Activated CD4-positive, alpha-beta T cell treated with anti-CD3 and anti-CD28 coated beads for 36 hours (primary cell): ENCODE results near the gene DLX3. TPM values are rescaled to one million over a fixed set of nuclear protein-coding genes. Genes with fewer than 3 reads are reported as not detected.

Experiments used
- ATAC-seq: fragments of 200-7000 bp; cut with Tn5 transposase; one replicate; pipeline ENCODE4 v1.10.0; 2021; ENCODE audit warnings: mild to moderate bottlenecking, moderate library complexity
- CTCF ChIA-PET: fragments of 350-600 bp; sonication (Branson Sonifier 250); formaldehyde crosslinking; loops from one replicate; lab custom pipeline; 2021; ENCODE audit warnings: antibody characterized with exemption; lab: Charles Lee
- POLR2A ChIA-PET: fragments of 350-600 bp; sonication (Branson Sonifier 250); formaldehyde crosslinking; loops from one replicate; lab custom pipeline; 2021; ENCODE audit warnings: antibody characterized with exemption, inconsistent platforms; lab: Charles Lee
- DNase-seq: peaks from one replicate; pipeline ENCODE4 v3.0.0-alpha.2; 2020
- H3K27ac Mint-ChIP-seq: one replicate; pipeline ENCODE4 v1.8.0; 2021; ENCODE audit warnings: mixed read lengths
- H3K27me3 Mint-ChIP-seq: one replicate; pipeline ENCODE4 v1.8.0; 2021; ENCODE audit warnings: mixed read lengths
- H3K36me3 Mint-ChIP-seq: one replicate; pipeline ENCODE4 v1.8.0; 2021; ENCODE audit warnings: low read depth, mixed read lengths
- H3K4me1 Mint-ChIP-seq: one replicate; pipeline ENCODE4 v1.8.0; 2021; ENCODE audit warnings: mixed read lengths
- H3K4me3 Mint-ChIP-seq: one replicate; pipeline ENCODE4 v1.8.0; 2021; ENCODE audit warnings: mild to moderate bottlenecking, moderate library complexity, mixed read lengths
- H3K9me3 Mint-ChIP-seq: one replicate; pipeline ENCODE4 v1.8.0; 2021; ENCODE audit warnings: low read depth, mixed read lengths
- intact Hi-C, 2 experiments: fragments of 100-400 bp; cut with DNase I in 1 of 2; cut with micrococcal nuclease in 1 of 2; formaldehyde crosslinking; loops; one replicate each; pipeline versions ENCODE4 v1.14.2 to v1.15.1; 2022 to 2024; cut with DNase I, micrococcal nuclease
- total RNA-seq, 2 experiments: library from RNA; stranded (reverse); gene quantifications; one replicate each; pipeline ENCODE4 v1.2.3, GENCODE V29; 2021

Gene DLX3
- total RNA-seq, 2 experiments from 2014 or later: 0.09 TPM; not detected in 1

DNA sequence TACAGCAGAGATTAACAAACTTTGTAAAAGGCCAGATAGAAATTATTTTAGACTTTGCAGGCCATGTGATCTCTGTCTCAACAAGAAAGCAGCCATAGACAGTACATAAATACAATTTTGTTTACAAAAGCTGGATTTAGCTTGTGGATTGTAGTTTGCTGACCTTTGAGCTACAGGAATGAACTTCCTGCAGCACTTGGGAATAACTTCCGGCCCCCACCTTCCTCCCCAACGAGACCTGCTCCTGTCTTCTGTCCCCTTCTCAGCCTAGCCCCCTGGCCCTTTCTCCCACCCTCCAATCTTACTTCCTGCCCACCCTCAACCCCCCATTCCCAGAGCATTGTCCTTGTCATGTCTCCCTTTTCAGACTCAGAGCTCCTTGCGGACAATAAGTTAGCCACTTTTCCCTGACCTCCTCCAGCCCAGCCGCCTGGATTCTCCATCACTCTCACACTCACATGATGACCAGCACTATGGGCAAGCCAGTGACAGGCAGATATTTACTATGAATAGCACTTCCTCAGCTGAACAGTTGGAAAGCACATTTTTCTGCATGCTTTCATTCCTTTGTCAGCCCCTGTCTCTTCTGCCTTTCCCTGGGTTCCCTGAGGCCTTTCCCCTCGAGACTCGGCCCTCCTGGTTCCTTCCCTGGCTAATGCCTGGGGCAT is 27.6 kb upstream of the DLX3 start:
- ChIA-PET POLR2A (no interaction called here), CTCF (interaction anchor here (0.7 to 1.3 kb wide), 3 partner anchors 24 to 68 kb away, joined by 3 to 4 read pairs (median 3); no protein-coding TSS in a partner anchor)
- peaks cover 19% of the 10 kb centered on the region for H3K27me3 Mint-ChIP-seq
- no peaks in the 10 kb centered on the region for H3K36me3 Mint-ChIP-seq
- ATAC-seq (no peak), DNase-seq (no peak)
- no peak overlapping the region for H3K4me3 Mint-ChIP-seq
- peaks cover 8% of the 10 kb centered on the region for H3K4me1 Mint-ChIP-seq
- no peaks in the 10 kb centered on the region for H3K9me3 Mint-ChIP-seq
- intact Hi-C loops: no loop called here
- H3K27ac Mint-ChIP-seq: no peak overlapping the region

DNA sequence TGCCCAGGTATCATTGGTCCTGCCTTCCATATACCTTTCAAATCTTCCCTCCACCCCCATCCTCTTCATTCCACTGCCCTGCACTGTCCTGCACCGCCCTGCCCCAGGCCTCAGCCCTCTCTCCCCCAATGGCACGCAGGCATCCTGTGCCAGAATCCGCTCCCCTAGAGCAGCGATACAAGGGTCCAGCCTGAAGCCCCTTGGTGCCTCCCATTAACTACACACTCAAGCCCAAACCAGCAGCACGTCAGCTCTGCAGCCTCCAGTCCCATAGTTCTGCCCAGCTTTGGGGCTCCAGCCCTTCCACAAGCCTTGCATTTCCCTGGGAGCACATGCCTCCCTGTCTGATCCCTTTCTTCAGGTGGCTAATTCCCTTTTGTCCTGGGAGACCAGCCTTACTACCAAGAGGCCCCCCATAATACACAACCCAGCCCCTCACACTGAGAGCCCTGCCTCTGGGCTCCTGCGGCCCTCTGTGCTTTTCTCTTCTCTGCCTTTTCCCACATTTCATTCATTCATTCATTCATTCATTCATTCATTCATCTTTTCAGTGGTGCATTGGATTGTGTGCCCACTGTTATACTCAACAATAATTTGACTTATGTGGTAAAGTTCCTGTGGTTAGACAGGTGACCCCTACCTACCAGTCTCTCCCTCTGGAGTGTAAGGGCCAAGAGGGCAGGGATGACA is 26.8 kb upstream of the DLX3 start:
- H3K9me3 Mint-ChIP-seq: no peaks in the 10 kb centered on the region
- H3K36me3 Mint-ChIP-seq: no peaks in the 10 kb centered on the region
- H3K27me3 Mint-ChIP-seq: peaks cover 15% of the 10 kb centered on the region
- CTCF ChIA-PET: interaction anchor here (0.6 to 1.3 kb wide), 3 partner anchors 24 to 44 kb away, joined by 3 to 4 read pairs (median 3); no protein-coding TSS in a partner anchor
- POLR2A ChIA-PET: no interaction called here
- no peak overlapping the region for H3K27ac Mint-ChIP-seq
- intact Hi-C loops: no loop called here
- DNase-seq: no peak
- H3K4me3 Mint-ChIP-seq: no peak overlapping the region
- ATAC-seq: no peak
- H3K4me1 Mint-ChIP-seq: peaks cover 2% of the 10 kb centered on the region

DNA sequence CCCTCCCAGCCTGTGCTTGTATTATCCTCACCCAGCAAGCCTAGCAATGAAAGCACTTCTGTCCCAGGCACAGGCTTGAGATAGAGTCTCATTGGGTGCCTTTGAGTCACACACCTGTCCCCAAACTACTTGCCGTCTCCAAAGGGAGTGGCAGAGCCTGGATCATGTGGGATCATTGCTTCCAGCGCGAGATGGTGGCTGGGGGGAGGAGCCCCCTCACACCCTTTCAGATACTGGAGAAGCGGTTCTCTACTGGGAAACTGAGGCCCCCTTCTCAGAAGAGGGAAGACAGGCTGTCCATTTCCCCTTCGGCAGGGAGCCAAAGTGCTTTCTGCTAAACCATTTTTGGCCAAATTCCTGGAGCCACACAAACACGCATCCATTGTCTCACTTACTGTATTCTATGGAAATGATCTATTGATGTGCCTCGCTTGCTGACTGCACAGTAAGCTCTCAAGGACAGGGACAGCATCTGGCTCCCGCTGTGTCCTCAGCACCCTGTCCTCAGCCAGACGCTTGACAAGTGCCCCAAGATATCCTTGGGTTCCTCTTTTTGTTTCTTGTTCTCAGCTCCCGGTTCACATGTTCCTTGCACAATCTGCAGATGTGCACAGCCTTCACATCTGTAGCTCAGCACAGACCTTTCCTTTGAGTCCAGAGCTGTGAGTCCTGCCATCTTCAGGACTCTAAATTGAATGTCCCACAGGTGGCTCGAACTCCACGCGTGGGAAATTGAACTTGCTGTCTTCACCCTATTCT is 26.0 kb upstream of the DLX3 start:
- Mint-ChIP-seq H3K4me3 (no peak overlapping the region), H3K27me3 (peaks cover 14% of the 10 kb centered on the region)

DNA sequence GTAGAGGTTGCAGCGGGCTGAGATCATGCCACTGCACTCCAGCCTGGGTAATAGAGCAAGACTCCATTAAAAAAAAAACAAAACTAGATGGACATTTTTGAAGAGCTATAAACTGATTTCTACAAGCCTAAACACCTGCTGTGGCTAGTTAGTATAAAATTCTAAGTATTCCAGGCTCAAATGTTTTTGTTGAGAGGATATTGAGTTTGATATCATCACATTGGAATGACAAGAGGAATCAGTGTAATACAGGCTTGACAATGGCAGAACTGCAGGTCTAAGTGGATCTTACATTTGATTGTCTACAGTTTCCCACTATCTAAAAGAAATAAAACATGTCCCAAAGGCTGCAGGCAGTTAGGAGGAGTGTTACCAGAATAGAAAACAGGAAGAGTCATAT is 23.9 kb upstream of the DLX3 start:
- H3K4me3 Mint-ChIP-seq: no peak overlapping the region
- peaks cover 14% of the 10 kb centered on the region for H3K27me3 Mint-ChIP-seq
- H3K4me1 Mint-ChIP-seq: no peaks in the 10 kb centered on the region
- ChIA-PET POLR2A (no interaction called here), CTCF (interaction anchor here (1.3 kb wide), 1 partner anchor 8 kb away, joined by 3 read pairs; no protein-coding TSS in a partner anchor)
- no peak overlapping the region for H3K27ac Mint-ChIP-seq
- no peak for ATAC-seq
- intact Hi-C loops: no loop called here
- H3K9me3 Mint-ChIP-seq: peaks cover 9% of the 10 kb centered on the region
- DNase-seq: no peak
- no peaks in the 10 kb centered on the region for H3K36me3 Mint-ChIP-seq

More for the DNA sequence above, 26.0 kb upstream of the DLX3 start:
- H3K36me3 Mint-ChIP-seq: no peaks in the 10 kb centered on the region
- intact Hi-C loops: no loop called here
- no peaks in the 10 kb centered on the region for H3K4me1 Mint-ChIP-seq
- ChIA-PET POLR2A (no interaction called here), CTCF (interaction anchor here (0.6 kb wide), 3 partner anchors 36 to 324 kb away, joined by 3 read pairs; no protein-coding TSS in a partner anchor)
- ATAC-seq: no peak
- H3K9me3 Mint-ChIP-seq: no peaks in the 10 kb centered on the region
- H3K27ac Mint-ChIP-seq: no peak overlapping the region
- no peak for DNase-seq

- H3K4me1 Mint-ChIP-seq: no peaks in the 10 kb centered on the region
- DNase-seq (no peak), ATAC-seq (no peak)
- H3K27ac Mint-ChIP-seq: no peak overlapping the region
- peaks cover 26% of the 10 kb centered on the region for H3K9me3 Mint-ChIP-seq
- peaks cover 13% of the 10 kb centered on the region for H3K27me3 Mint-ChIP-seq
- H3K36me3 Mint-ChIP-seq: no peaks in the 10 kb centered on the region
- POLR2A ChIA-PET: no interaction called here
- CTCF ChIA-PET: interaction anchor here (0.6 kb wide), 2 partner anchors 78 to 569 kb away, joined by 3 read pairs; no protein-coding TSS in a partner anchor
- H3K4me3 Mint-ChIP-seq: no peak overlapping the region
- intact Hi-C loops: no loop called here
Observed at GRCh38 chr17:50015146-50015545, 20.1 kb upstream of the DLX3 start.

GRCh38 chr17:50014471-50015088 is 19.6 kb upstream of the DLX3 start:
- POLR2A ChIA-PET: interaction anchor here (0.6 kb wide), 1 partner anchor 557 kb away, joined by 4 read pairs; no protein-coding TSS in a partner anchor
- no peak for DNase-seq
- Mint-ChIP-seq H3K4me1 (no peaks in the 10 kb centered on the region), H3K9me3 (peaks cover 26% of the 10 kb centered on the region), H3K4me3 (no peak overlapping the region), H3K36me3 (no peaks in the 10 kb centered on the region), H3K27me3 (peaks cover 13% of the 10 kb centered on the region), H3K27ac (no peak overlapping the region)
- intact Hi-C loops: no loop called here
- CTCF ChIA-PET: interaction anchor here (0.6 to 1.3 kb wide), 3 partner anchors 62 to 569 kb away, joined by 3 read pairs; no protein-coding TSS in a partner anchor
- ATAC-seq: no peak

DNA sequence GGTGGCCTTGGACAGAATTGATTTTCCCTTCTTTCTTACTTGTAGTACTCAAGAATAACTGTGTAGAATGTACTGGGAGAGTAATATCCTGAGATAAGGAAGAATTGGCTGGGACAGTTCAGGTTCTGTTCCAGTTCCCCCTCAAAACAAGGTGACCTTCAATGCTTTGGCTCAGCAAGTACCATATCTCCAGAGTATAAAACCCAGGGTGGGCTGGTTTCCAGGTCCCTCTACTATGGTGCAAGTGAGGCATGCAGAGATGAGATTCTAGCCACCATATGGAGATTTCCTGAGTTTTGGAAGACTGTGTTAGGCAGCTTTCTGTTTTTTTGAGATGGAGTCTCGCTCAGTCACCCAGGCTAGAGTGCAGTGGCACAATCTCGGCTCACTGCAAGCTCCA is 18.1 kb upstream of the DLX3 start:
- peaks cover 16% of the 10 kb centered on the region for H3K27me3 Mint-ChIP-seq
- peaks cover 34% of the 10 kb centered on the region for H3K9me3 Mint-ChIP-seq
- H3K4me1 Mint-ChIP-seq: no peaks in the 10 kb centered on the region
- ATAC-seq (no peak), DNase-seq (no peak)
- POLR2A ChIA-PET: no interaction called here
- H3K4me3 Mint-ChIP-seq: no peak overlapping the region
- CTCF ChIA-PET: no interaction called here
- H3K36me3 Mint-ChIP-seq: no peaks in the 10 kb centered on the region
- intact Hi-C loops: no loop called here
- H3K27ac Mint-ChIP-seq: no peak overlapping the region

DNA sequence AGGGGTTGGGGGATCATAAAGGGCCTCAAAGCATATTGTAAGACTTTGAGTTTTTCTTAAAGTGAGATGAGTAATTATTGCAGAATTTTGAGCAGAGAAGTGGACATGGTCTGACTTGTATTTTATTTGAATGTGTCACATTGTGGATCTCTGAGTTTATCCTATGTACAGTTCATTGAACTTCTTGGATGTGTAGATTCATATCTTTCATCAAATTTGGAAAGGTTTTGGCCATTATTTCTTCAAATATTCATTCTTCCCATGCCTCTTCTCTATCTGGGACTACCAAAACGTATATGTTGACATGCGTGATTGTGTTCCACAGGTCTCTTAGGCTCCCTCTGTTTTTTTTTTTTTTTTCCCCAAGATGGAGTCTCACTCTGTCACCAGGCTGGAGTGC is 14.3 kb upstream of the DLX3 start:
- POLR2A ChIA-PET: no interaction called here
- no peak overlapping the region for H3K27ac Mint-ChIP-seq
- CTCF ChIA-PET: interaction anchor here (1.0 to 1.7 kb wide), 3 partner anchors 7 to 11 kb away, joined by 3 to 6 read pairs (median 4); no protein-coding TSS in a partner anchor
- H3K9me3 Mint-ChIP-seq: peaks cover 27% of the 10 kb centered on the region
- intact Hi-C loops: no loop called here
- H3K36me3 Mint-ChIP-seq: no peaks in the 10 kb centered on the region
- H3K4me1 Mint-ChIP-seq: no peaks in the 10 kb centered on the region
- peaks cover 22% of the 10 kb centered on the region for H3K27me3 Mint-ChIP-seq
- ATAC-seq (no peak), DNase-seq (no peak)
- H3K4me3 Mint-ChIP-seq: no peak overlapping the region

- Mint-ChIP-seq H3K9me3 (peaks cover 2% of the 10 kb centered on the region), H3K4me1 (no peaks in the 10 kb centered on the region), H3K27me3 (peaks cover 34% of the 10 kb centered on the region), H3K36me3 (no peaks in the 10 kb centered on the region), H3K27ac (no peak overlapping the region), H3K4me3 (no peak overlapping the region)
- no peak for DNase-seq
- ATAC-seq: no peak
- ChIA-PET POLR2A (interaction anchor here (0.6 kb wide), 1 partner anchor 1261 kb away, joined by 6 read pairs; no protein-coding TSS in a partner anchor), CTCF (interaction anchor here (1.0 to 1.1 kb wide), 2 partner anchors 51 to 123 kb away, joined by 3 to 4 read pairs; no protein-coding TSS in a partner anchor)
- intact Hi-C loops: no loop called here
Observed at GRCh38 chr17:50003911-50004310, 8.9 kb upstream of the DLX3 start.

GRCh38 chr17:49998836-49999511 is 4.0 kb upstream of the DLX3 start:
- ChIA-PET POLR2A (interaction anchor here (0.6 to 0.9 kb wide), 3 partner anchors 9 to 1079 kb away, joined by 3 to 5 read pairs (median 5); no protein-coding TSS in a partner anchor), CTCF (interaction anchor here (0.6 to 9.4 kb wide), 49 partner anchors 10 to 766 kb away, joined by 3 to 138 read pairs (median 4); partner anchors contain the start of genes PDK2 and SLC35B1)
- Mint-ChIP-seq H3K27me3 (peaks cover 53% of the 10 kb centered on the region), H3K4me1 (peaks cover 21% of the 10 kb centered on the region), H3K9me3 (no peaks in the 10 kb centered on the region), H3K27ac (no peak overlapping the region), H3K4me3 (no peak overlapping the region), H3K36me3 (no peaks in the 10 kb centered on the region)
- no peak for DNase-seq
- intact Hi-C loops: loop anchor here (1.0 to 10.0 kb wide), 7 partner anchors 47 to 431 kb away; partner anchors contain the start of gene SLC35B1 (in 2 of the 2)
- ATAC-seq: no peak
